NCI-H2107 treated with DMSO at 0.1 percent for 48 hours (cell line): Measurements from ENCODE around the gene CTTNBP2NL.
"Not testable (repeated sequence)": the region's sequence is repeated elsewhere in the genome, so short reads cannot be mapped to it uniquely, and the experiment has no call there.

Experiments
- DNase-seq: peaks from one replicate; lab custom pipeline; 2025; ENCODE audit not compliant: unreplicated experiment; lab: John Stamatoyannopoulos, UW

Gene CTTNBP2NL

DNA sequence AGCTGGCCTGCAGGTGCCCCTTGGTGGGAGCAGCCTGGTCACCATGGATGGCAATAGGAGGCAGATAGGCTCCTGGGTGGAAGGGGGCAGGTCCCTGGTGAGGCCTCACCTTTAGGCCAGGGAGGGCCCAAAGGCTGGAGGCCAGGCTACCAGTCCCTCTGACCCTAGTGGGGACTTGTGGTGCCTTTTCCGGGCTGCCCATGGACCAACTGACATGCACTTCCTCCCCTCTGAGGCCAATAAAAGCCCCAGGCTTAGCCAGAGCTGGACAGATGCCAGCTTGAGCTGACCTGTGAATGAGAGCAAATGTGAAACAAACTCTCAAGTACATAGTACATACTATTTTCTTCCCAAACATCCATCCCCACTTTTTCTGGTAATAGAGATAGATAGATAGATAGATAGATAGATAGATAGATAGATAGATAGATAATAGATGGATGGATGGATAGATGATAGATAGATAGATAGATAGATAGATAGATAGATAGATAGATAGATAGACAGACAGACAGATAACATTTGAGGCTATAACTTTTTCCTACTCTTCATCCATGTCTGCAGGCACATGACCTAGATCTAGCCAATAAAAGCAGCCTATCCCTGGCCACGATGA lies 9.2 kb upstream of the CTTNBP2NL start:
- no peak for DNase-seq

DNA sequence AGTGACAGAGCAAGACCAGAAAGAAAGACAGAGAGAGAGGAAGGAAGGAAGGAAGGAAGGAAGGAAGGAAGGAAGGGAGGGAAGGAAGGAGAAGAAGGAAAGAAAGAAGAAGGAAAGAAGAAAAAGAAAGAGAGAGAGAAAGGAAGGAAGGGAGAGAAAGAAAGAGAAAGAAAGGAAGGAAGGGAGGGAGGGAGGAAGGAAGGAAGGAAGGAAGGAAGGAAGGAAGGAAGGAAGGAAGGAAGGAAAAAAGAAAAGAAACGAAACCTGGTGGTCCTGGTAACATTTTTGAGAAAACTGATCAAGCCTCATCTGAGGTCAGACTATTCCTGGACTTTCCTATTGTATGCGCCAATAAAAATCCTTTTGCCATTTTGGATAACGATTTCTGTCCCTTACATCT lies 8.2 kb upstream of the CTTNBP2NL start:
- no peak for DNase-seq

DNA sequence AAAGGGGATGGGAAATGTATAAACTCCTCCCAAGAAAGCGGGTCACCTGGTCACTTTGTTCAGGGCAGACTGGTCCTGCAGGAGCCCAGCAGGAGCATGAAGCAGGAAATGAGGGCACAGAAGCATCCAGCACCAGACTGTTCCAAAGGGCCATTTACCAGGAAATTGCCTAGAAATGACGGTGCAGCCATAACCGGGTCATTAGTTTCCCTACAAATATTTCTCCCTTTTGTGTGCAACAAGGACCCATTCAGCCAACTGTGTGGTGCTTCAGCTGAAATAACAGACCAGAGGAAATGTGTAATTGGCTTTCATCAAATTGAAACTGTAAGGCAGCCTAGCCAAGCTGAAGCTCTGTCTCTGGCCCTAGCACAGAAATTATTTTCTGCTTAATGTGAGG lies 7.6 kb upstream of the CTTNBP2NL start:
- DNase-seq: no peak

DNA sequence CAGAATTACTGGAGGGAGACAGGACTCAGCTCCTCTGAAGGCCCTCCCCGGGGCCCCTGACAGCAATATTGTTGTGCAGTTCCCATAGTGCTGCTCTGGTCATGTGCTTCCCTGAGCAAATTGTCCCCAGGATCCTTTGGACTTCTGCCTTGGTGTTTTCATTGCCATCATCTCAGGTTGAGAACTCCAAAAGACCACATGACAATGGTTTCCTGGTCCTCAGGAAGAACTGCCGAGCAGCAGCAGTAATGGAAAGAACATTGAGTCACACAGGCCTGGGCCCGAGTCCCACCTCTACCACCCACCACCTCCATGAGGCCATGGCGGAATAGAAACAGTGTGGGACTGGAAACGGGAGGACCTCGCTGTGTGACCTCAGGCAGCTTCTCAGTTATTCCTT lies 6.3 kb upstream of the CTTNBP2NL start:
- DNase-seq: no peak

DNA sequence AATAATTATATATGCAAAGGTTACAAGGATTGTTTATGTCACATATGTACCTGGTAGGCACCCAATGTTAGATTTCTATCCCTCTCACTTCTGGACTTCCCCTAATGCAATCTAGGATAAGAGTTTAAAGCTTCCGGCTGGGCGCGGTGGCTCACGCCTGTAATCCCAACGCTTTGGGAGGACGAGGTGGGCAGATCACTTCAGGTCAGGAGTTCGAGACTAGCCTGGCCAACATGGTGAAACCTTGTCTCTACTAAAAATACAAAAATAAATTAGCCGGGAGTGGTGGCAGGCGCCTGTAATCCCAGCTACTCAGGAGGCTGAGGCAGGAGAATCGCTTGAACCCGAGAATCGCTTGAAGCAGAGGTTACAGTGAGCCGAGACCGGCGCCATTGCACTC lies 5.7 kb upstream of the CTTNBP2NL start:
- not testable (repeated sequence) for DNase-seq

DNA sequence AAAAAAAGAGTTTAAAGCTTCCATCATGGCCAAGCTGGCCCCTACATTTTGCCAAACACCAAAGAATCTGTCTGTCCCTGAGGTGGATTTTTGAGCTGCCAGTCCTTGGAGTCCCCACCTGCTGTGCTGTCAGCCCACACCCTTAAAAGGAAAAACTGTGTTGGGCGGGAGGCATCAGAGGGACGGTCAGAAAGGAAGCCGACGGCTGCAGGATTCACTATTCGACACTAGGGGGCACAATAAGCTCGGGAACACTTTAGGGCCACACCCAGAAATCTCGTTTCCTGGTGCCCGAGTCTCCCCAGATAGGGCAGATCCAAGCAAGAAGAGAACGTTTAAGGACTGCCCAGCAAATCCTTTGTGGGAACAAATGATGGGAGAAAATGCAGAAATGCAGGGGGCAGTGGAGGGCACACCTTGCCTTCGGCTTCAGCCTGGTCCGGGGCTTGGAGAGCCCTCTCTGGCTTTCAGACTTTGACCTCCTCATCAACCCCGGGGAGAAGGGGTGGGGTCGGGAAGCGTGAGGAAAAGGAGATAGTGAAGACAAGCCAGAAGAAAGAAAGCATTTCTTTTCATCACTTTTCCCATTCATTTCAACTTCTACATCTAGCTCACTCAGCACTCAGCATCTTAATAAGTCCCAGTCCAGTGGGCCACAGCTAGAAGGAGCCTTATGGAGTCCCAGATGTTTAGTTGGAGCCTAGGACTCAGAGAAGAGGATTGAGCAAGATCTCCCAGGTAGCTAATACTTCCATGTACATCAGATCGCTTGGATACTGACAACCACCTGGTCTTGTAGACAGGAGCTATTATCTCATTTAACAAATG lies 5.0 kb upstream of the CTTNBP2NL start:
- peak; percentile 97 for DNase-seq

DNA sequence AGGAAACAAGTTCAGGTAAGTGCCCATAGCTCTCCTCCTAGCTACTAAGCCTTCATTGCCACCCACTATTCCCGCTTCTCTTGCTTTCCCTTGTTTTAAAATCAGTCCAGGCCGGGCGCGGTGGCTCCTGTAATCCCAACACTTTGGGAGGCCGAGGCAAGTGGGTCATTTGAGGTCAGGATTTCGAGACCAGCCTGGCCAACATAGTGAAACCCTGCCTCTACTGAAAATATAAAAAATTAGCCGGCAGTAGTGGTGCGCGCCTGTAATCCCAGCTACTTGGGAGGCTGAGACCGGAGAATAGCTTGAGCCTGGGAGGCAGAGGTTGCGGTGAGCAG lies 4.4 kb upstream of the CTTNBP2NL start:
- no peak for DNase-seq

DNA sequence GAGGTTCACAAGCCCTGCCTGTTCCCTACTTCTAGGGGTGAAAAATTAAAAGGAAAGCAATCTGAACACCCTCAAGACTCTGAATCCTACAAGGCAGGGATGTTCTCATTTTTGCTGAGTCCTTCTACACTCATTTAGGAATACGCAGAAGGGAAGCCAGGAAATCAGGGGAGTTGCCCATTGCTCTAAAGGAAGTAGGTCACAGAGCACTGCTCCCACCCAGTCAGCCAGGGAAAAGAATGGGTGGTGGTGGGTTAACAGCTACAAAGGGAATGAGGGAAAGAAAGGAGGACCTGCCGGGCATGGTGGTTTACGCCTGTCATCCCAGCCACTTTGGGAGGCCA lies 2.4 kb upstream of the CTTNBP2NL start:
- DNase-seq: no peak

DNA sequence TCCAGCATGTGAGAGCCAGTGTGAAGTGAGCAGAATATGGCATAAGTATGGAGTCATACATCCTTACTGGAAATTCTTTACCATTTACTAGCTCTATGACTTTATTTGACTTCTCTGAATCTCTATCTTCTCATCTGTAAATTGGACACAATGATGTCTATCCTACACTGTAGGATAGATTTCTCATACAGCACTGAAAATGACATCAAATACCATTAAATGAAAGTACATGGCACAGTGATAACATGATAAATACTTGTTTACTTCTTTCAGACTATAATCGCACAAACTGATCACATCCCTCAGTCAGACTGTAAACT lies 1.3 kb upstream of the CTTNBP2NL start:
- DNase-seq: no peak

DNA sequence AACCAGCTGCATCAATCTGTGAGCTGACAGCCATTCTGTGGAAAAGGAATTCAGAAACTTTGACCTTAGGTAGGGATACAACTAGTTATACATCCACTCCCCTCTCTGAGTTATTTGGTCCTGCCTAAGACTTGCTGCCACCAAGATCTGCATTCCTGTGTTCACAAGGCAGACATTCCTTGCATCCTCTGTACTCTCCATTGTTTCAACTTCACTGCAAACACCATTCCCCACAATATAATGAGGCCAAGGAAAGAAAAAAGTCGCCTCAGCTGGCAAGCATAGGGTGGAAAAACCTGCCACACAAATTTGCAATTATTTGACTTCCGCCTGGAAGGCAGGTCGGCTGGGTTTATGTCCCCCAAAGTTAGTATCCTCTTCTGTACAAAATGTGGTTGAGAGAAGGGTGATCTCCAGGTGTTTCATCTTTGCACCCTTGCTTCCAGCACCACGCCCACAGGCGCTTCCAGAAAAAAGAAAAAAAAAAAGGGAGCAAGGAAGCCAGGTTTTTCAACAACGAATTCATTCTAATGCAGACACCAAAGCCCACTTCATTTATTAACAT lies 676 bp upstream of the CTTNBP2NL start:
- no peak for DNase-seq

DNA sequence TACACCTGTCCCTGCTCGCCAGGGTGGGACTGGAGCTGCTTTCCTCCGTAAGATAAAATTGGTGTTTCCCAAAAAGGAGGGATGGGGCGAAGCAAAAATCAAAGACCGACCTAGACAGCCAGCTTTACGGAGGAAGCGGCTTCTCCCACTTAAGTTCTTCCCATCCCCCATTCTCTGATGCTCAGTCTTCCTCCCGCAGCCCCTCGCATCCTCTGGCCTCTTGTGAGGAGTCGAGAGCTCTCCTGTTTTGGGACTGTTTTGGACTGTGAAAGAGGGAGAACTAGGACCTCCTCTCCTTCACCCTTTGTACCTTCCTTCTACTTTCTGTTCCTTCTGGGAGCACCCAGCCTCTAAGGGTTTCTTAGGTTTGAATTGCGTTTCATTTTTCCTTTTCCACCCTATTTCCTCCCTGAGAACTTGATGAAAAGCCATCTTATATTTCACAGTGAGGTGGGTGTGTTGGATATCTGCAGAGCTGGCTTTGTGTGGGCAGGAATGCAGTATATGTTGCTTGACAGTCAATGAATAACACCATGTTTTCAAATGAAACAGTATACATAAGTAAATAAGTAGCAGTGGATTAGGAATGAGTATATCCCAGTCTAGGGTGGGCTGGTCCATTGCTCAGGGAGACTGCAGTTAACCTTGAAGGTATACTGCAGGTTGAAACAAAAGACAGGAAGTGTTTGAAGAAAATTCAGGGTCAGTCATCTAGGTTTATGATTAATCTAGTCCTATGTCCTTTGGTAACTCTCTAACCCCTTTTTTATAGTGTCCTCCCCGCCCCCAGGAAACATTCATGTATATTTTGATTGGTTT lies 848 bp downstream of the CTTNBP2NL start:
- no peak for DNase-seq

DNA sequence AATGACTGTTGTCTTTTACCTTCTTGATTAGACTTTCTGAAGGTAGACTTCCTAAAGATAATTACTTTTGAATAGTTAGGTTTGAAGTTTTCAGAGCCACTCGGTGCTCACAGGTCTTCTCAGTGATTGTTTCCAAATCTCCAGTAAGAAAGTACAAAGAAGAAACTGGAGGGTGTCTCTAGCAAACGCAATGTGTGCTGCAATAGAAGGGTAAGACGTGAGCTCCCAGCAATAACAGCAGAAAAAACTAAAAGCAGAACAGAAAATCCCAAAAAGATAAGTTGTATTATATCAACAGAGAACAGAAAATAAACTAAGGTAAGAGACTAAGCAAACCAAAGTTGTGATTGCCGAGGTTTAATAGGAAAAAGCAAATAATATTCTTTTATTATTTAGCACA lies 1.8 kb downstream of the CTTNBP2NL start:
- DNase-seq: no peak

DNA sequence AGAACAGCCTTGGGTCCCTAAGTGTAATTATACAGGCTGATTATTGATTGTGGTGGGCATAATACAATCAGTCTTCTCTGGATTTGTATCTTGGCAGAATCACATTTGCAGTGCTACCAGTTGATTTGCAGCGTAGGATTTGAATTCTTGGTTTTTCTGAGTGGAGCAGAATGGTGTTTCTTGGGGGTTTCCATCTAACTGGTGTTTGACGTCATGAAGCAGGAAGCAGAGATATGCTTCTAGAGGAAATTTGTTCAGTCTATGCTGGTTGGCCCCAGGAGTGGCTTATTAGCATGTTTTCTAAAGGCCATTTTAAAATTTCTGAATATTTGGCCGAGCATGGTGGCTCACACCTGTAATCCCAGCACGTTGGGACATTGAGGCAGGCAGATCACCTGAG lies 3.4 kb downstream of the CTTNBP2NL start:
- DNase-seq: no peak

DNA sequence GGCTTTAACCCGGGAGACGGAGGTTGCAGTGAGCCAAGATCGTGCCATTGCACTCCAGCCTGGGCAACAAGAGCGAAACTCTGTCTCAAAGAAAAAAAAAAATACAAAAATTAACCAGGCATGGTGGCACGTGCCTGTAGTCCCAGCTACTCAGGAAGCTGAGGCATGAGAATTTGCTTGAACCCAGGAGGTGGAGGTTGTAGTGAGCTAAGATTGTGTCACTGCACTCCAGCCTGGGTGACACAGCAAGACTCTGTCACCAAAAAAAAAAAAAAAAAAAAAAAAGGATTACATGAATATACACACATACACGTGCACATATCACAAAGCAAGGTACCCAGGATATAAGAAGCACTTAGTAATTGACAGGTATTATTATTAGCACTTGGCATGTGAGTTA lies 4.7 kb downstream of the CTTNBP2NL start:
- DNase-seq: not testable (repeated sequence)

DNA sequence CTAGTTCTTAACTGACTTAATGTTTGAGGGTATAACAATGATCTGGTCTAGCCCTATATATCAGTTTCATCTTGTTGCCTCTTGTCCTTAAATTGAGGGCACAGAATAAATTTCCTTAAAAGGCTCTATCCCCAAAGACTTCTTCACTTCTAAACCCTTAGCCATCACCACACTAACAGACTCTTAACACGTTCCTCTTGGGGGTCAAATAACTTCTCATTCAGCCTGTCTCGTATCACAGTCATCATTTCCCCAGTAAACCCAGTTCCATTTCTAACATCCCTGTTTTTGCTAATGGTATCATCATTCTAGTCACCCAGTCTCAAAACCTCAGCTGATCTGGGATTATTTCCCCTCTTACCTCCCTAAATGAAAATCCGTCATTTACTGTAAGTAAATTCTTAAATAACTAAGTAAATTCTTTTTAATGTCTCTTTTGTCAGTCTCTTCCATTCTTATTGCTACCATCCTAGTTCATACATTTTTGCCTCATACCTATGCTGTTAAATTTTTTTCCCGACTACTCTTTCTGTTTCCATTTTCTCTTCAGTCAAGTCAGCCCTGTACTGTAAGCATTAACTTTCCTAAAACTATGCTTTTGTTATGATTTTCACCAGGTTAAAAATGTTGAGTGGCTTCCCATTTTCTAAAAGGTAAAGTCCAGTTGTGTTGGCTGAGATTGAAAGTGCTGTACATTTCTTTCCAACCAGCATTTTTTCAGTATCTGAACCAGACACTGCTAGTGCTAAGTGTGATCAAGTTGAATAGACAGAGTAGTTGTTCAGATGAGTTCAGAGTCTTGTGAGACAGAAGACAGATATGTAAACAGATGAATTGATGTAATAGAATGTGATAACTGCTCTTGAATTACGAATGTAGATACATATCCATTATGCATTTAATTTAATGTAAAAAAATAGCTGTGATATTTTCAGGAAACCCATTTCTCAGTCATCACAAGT lies 6.9 kb downstream of the CTTNBP2NL start:
- DNase-seq: no peak

DNA sequence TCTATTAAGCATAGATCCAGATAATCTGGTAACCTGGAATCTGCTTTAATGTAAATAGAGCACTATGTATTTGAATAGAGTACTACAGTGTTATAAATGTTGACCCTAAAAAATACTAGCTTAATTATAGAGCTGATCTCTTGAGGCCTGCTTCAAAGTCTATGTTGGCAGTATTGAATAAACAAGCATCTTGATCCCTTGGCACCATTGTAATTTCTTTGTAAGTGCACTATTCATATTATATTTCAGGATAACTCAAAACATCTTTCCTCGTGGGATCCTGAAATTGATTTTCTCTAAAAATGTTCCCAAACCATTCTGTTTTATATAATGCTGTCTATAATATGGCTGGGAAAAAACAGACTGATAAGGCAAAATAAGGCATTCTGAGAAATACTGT lies 10.8 kb downstream of the CTTNBP2NL start:
- DNase-seq: no peak

DNA sequence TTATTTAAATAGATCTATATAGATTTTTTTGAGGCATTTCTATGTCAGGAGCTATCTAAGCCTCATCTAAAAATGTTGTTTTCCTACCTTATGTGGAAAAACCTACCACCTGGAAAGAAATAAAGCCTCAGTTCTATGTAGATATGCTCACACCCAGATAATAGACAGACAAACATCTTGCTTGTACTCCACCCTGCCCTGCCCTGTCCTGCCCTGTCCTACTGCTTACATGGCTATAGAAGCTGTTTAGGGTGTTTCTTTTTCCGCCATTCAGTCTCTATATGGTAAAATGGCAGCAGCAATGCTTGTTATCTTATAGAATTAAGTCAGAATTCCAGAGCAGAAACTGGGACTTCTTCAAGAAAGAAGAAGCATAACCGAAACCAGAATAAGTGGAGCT lies 13.4 kb downstream of the CTTNBP2NL start:
- no peak for DNase-seq

DNA sequence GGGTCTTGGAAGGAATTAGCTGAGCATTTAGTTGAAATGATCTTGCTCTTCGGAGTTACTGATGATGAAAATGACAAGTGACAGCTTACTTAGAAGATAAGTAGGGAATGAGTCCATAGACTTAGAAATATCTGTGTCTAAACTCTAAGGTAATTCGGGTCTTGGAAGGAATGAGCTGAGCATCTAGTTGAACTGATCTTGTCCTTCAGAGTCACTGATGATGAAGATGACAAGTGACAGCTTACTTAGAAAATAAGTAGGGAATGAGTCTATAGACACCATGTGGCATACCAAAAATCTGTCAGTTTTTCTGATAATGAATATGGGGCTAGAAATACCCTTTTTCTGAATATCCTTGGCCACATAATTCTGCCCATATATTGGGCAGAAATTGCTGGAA lies 14.7 kb downstream of the CTTNBP2NL start:
- DNase-seq: no peak

DNA sequence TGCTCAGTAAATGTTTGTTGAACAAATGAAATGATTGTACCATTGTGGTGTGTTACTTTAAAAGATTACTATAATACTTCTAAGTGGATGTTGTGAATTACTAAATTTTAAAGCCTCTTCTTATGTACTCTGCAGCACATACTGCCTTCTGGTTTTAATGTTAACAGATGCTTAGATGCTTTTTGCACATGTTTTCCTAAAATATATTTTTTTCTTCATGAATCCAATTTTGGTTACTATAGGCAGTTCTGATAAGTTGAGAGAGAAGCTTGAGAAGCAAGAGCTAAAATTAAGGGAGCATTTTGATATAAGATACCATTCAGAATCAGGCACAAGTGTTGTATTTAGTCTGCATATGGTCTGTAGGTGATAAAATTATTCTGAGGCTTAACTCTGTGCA lies 21.3 kb downstream of the CTTNBP2NL start:
- DNase-seq: no peak

DNA sequence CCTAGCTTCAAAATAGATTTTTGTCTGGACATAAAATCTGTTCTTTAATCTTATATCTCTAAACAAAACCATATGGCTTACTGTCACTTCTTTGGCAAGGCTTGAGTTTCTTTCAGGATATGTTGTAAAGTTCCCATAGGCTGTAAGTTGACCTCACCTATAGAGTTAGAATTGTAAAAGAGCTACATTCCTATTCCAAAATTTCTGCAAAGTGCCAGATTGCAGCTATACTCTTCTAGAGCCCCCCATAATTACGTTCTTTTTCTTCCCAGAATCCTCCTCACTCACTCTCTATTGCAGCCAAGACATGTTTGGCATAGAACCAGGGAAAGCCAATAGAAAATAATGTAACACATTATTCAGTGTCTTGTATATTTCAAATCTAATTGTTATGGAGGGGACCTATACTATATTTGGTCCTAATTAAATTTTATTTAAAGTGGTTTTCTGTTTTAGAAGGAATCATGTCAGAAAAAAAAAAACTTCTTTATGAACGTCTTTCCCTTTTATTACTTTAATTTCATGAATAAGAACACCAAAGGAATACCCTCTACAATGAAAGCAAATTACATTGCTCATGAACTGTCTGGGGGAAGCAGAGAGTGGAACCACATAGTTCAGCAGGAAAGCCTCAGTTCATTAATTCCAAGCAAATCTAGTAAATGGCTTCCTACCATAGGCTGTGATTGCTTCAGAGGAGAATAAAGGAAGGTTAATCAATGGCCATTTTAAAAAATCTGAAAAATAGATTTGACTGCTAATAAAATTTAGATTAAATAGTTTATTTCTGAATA lies 22.3 kb downstream of the CTTNBP2NL start:
- DNase-seq: no peak
